Endothelial cell of umbilical vein (primary cell): ENCODE results near the gene SH3BGRL.

Source experiments
- CTCF ChIP-seq, 2 donors: IDR thresholded peaks; 1 replicate in 1 of 2; 2 replicates in 1 of 2; pipeline ENCODE4 v1.5.1; 2011; ENCODE audit warnings: low read length in 2 of 2, mild to moderate bottlenecking in 2 of 2, moderate library complexity in 2 of 2, control low read depth in 1 of 2, inconsistent platforms in 1 of 2, low read depth in 1 of 2; ENCODE audit not compliant: insufficient read depth in 1 of 2; ENCODE audit errors: extremely low read depth in 1 of 2
- FOS ChIP-seq: IDR thresholded peaks from 2 replicates; pipeline ENCODE4 v1.6.1; 2011; ENCODE audit warnings: mild to moderate bottlenecking, low read length, moderate library complexity, borderline replicate concordance; ENCODE audit not compliant: insufficient read depth
- POLR2AphosphoS5 ChIP-seq: IDR thresholded peaks from 2 replicates; pipeline ENCODE4 v1.6.1; 2012; ENCODE audit warnings: low read depth, mild to moderate bottlenecking, control low read depth, low read length, moderate library complexity; ENCODE audit not compliant: insufficient read depth

- TF ChIP-seq CTCF (IDR thresholded peaks at IDR 0.05; ENCODE audit: extremely low read depth in 1 of 2, insufficient read depth in 1 of 2, low read depth in 1 of 2, low read length in 2 of 2), result no peak
- TF ChIP-seq FOS, result no peak
- no peak for TF ChIP-seq POLR2AphosphoS5
Observed at GRCh38 chrX:81215685-81216084, 13.8 kb downstream of the SH3BGRL start.
